GM18867 (cell line): ENCODE data around the gene SAPCD1.

Experiments used
- ATAC-seq: cut with Tn5 transposase; IDR thresholded peaks from one replicate; pipeline ENCODE4 v1.9.1; 2021; ENCODE audit warnings: mild to moderate bottlenecking, moderate library complexity; ENCODE audit not compliant: unreplicated experiment

Gene SAPCD1

DNA sequence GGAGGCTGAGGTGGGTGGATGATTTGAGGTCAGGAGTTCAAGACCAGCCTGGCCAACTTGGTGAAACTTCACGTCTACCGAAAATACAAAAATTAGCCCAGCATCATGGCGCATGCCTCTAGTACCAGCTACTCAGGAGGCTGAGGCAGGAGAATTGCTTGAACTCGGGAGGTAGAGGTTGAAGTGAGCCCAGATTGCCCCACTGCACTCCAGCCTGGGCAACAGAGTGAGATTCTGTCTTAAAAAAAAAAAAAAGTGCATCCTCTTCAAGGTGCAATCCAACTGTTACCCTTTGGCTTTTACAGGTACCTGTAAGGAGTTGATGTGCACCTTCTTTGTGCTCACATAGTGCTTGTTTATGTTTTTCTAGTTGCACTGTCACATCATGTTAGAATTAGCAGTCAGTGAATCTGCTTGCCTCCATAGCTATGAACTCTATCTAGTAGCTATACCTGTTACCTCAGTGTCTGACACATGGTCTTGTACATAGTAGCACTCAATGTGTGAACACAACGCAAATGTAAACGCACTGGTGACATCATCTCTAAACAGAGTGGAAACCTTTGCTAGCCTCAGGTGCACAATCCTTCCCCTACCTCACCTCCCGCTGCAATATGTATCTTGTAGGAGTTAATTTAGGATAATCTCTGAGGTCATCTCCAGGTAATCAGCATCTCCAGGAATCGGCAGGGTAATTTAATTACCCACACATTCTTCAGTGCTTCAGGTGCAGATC, 13.0 kb upstream of the SAPCD1 start:
- ATAC-seq: no peak

DNA sequence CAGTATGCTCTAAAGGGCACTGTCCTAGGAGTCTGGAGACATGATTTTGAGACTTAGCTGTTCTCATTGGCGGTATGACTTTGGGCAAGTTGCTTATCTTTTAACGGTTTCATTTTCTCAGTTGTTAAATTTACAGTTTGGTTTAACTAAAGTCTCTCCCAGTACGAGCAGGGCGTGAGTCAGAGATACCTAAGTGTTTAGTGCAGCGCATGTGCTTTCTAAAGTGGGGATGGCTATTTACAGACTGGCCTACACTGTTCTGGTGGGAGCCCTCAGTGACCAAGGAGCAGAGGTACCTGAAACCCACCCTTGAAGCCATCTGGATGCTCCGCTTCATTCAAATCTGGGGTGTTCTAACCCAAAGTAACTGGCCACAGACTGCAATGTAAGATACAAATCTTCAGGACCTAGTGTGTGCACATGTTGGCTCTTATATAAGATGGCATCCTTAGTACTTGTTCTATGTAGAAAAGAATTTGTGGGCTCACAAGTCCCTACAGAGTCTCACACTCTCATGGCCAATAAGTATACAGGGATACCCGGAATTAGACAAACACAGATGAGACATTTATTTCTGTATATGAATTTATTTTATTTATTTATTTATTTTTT, 11.9 kb upstream of the SAPCD1 start:
- no peak for ATAC-seq

GRCh38 chr6:31752739-31753319, 9.6 kb upstream of the SAPCD1 start:
- ATAC-seq: no peak

DNA sequence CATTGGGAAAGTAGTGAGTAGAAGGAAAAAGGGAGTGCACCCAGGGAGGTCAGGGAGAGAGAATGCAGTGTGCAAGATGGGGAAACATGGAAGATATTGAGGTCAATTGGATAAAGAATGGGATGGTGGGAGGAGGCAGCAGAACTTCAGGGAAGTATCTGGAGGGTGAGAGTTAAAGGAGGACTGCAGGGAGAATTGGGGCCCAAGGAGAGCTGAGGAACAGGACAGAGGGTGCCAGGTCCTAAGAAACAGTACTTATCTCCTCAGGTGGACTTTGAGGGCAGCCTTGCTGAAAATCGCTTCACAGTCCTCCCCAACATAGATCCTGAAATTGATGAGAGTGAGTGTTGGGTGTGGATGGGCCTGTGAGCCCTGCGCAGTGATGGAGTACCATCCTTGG, 4.2 kb upstream of the SAPCD1 start:
- no peak for ATAC-seq

DNA sequence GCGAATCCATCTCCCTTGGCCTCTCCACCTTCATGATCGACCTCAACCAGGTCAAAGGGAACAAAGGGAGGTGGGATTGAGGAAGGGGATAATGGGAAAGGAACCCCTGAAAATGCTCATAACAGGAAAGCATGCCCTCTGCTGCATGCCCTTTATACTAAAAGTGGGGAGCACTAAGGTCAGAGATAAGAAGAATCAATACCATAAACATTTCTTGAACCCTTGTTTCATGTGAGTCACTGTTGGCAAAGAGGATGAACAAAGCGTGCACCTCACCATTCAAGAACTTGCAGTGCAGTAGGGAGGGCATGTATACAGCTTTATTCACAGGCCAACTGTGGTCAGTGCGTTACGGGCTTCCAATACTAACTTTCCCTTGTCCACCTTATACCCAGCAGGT, 1.7 kb upstream of the SAPCD1 start:
- no peak for ATAC-seq

- no peak for ATAC-seq
Observed at GRCh38 chr6:31761343-31761742, 1.1 kb upstream of the SAPCD1 start.

- ATAC-seq: no peak
Observed at GRCh38 chr6:31762878-31763618, 592 bp downstream of the SAPCD1 start.

GRCh38 chr6:31763619-31763940, 1.1 kb downstream of the SAPCD1 start:
- ATAC-seq: no peak

DNA sequence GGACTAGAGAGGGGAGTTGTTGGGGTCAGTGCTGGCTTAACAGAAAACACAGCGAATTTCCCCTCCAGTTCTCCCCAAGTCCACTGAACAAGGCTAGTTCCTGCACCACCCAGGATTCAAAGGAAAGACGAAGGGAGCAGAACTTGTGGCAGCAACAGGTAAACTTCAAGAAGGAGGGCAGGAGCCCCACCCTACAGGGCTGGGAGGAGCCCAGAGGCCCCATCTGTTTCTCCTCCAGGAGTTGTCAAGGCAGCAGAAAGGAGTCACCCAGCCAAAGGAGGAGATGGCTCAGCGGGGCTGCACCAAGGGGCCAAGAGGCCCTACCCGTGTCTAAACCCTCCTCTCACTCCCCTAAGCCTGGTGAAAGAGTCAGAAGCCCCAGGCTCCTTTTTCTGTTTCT, 1.7 kb downstream of the SAPCD1 start:
- no peak for ATAC-seq

GRCh38 chr6:31765559-31765909, 3.1 kb downstream of the SAPCD1 start:
- no peak for ATAC-seq

GRCh38 chr6:31765910-31766794, 3.7 kb downstream of the SAPCD1 start:
- ATAC-seq: no peak

- no peak for ATAC-seq
Observed at GRCh38 chr6:31767096-31767645, 4.7 kb downstream of the SAPCD1 start.

DNA sequence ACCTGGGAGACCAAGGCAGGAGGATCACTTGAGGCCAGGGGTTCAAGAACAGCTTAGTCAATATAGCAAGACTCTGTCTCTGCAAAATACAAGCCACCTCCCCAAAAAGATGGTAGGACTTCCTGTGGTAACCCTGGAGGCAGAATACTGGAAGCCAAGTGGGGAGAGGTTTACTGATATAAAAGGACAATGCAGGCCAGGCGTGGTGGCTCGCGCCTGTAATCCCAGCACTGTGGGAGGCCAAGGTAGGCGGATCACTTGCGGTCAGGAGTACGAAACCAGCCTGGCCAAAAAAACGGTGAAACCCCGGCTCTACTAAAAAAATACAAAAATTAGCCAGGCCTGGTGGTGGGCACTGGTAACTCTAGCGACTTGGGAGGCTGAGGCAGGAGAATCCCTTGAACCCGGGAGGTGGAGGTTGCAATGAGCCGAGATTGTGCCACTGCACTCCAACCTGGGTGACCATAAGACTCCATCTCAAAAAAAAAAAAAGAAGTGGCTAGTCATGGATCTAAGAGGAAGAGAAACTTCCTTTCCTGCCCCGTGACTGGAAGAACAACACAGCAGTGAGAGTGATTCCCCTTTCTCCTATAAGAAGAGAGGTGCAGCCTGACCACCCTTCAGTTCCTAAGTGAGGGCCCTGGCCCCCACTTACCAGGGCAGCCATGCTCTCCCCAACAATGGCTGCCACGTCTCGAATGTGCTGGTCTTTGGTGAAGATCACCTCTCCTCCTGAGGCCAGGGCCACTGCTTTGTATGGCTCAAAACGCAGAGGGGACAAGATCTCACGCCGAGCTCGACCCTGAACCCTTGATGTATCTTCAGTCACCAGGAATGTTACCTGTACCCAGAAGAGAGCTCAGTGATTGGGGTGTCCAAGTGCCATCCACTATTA, 6.2 kb downstream of the SAPCD1 start:
- no peak for ATAC-seq

- ATAC-seq: no peak
Observed at GRCh38 chr6:31769684-31770371, 7.4 kb downstream of the SAPCD1 start.

DNA sequence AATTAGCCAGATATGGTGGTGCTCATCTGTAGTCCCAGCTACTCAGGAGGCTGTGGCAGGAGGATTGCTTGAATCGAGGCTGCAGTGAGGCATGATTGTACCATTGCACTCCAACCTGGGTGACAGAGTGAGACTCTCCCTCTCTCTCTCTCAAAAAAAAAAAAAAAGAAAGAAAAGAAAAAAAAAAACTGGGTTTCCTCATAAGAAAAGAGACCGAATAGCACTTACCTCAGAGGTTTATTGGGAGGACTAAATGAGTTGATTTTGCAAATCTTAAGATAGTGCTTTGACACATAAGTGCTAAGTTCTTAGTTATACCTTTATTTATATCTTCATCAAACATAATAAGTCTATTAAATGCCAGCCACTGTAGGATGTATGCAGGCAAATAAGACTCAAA, 8.4 kb downstream of the SAPCD1 start:
- no peak for ATAC-seq

GRCh38 chr6:31771992-31772358, 9.5 kb downstream of the SAPCD1 start:
- no peak for ATAC-seq

DNA sequence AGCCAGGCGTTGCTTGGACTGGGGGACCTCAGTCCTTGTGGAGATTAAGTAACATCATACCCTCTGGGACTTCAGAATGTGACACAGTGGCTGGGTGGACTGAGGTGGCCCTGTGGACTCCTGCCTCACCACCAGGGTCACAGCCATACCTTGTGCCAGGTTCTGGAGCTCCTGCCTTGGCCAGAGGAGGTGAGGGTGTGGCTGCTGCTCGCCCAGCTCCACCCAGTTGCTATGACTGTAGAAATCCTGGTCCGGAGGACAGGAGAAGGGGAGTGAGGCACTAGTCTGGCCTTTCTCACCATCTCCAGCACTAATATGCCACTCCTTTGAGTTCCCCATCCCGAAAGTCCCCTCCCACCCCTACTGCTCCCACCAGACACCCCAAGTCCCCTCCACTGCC, 12.7 kb downstream of the SAPCD1 start:
- ATAC-seq: no peak

DNA sequence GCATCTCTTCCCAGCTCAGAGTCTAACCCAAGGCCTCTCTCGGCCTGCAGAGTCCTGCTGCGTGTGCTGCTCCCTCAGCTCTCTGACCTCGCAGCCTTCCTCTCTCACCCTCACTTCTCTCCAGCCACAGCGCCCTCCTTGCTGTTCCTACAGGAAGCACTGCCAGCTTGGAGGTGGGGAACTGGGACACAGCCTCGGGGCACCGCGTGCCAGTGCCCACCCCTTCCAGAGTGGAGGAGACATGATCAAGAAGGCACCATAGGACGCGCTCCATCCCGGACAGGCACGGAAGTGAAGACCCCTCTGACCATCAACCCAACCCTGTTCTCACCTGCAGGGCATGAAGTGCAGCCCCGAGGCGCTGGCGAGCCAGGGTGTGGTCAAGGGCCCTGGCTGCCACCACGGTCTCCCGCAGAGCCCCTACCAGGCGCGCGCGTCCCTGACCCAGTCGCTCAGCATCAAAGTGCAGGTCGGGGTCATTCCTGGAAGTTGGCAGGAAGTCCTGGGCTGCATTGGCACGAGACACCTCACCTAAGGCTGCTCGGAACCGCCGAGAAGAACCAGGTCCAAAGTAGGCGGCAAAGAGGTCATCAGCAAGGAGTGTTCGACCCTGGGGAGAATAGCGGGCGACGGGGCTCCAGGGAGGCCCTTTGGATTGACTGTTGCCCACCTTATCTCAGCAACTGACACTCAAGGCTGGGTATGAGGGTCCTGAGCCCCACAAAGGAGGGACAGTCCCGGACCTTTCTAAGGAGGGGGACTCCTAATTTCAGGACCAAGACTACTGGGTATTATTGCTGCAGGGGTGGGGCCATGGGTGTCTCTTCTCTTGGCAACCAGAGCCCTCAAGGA, 13.4 kb downstream of the SAPCD1 start:
- no peak for ATAC-seq
